Activated CD8-positive, alpha-beta memory T cell treated with anti-CD3 and anti-CD28 coated beads, Interleukin-2, amount 50 U/mL, for 1 hour (primary cell): ENCODE measurements around the gene YIF1B.
"Not testable (repeated sequence)": the region's sequence is repeated elsewhere in the genome, so short reads cannot be mapped to it uniquely, and the experiment has no call there.

Source experiments
- DNase-seq: peaks from one replicate; pipeline ENCODE4 v3.0.0-alpha.2; 2020; ENCODE audit errors: extremely low read depth

The YIF1B gene

DNA sequence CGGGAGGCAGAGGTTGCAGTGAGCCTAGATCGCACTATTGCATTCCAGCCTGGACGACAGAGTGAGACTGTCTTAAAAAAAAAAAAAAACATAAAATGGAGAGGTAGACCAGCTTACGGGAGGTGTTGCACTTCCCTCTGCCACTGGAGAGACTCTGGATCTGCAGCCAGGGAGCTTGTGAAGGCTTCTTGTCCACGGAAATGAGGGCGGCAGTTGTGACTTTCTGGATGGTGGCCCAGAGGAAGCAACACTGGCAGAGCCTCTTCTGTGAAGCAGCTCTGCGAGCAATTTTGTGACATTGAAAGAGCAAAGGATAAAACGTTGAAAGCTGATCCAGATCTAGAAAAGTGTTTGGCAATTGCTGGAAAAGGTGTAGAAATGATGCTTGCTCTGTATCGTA, 41.0 kb downstream of the YIF1B start:
- DNase-seq = no peak

DNA sequence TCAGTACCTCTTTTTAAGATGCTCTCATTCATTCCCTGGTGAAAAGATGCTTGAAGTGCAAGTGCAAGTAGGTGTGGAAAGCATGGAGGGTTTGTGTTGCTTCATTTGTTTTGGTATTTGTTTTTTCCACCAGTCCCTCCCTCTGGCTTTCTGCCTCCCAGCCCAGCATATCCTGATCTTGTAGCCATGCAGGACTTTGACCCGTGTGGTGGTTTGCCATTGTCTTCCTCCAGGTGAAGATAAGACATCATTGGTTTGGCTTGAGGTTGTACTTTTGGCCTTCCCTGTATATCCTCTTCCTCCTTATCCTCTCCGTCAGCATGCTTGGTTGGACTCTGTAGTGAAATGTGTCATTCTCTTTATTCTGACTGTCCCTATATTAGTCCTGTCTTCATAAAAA, 42.2 kb downstream of the YIF1B start:
- DNase-seq = no peak

- no peak for DNase-seq
These were observed 45.1 kb downstream of the YIF1B start for GRCh38 chr19:38270587-38271167.

DNA sequence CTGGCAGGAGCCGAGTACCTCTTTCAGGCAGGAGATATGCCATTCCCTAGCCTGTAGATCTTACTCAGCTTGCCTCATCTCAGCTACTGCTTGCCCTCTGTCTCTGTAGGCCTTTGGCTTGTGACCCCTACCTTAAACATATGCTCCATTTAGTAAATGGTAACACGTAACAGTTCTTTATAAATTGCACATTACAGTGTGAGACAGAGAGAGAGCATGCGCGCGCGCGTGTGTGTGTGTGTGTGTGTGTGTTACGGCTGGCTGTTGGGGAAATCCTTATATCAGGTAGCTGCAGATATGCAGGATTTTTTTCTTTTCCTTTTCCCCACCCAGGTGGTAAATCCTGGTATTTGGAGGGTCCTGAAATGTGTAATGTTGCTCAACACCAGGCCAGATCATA, 47.2 kb downstream of the YIF1B start:
- no peak for DNase-seq

- no peak for DNase-seq
These were observed 47.8 kb downstream of the YIF1B start for GRCh38 chr19:38267761-38268483.

DNA sequence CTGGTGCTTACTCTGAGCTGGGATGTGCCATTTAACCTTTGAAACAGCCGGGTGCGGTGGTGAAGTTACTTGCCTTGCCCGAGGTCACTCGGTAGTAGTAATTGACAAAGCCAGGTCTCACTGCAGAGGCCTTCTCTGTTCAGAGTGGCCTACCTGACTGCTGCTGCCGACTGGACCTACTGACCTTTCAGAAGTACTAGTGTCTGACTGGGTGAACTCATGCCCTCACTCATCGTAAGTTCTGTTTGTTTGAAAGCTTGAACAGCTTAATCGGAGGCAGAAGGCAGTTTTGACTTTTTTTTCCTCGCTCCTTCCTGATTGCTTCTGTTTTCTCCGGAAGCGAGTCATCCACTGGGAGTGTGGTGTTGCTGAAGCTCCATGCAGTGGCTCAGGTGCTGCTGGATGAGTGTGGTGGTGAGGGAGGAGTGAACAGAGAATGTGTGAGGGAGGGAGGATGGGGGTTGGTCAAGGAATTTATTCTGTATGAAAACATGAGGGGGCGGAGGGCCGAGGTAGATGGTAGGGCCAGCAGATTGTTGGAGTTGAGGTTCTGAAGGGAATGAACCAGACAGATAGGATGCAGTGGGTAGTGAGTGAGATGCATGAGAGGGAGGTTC, 48.7 kb downstream of the YIF1B start:
- no peak for DNase-seq

DNA sequence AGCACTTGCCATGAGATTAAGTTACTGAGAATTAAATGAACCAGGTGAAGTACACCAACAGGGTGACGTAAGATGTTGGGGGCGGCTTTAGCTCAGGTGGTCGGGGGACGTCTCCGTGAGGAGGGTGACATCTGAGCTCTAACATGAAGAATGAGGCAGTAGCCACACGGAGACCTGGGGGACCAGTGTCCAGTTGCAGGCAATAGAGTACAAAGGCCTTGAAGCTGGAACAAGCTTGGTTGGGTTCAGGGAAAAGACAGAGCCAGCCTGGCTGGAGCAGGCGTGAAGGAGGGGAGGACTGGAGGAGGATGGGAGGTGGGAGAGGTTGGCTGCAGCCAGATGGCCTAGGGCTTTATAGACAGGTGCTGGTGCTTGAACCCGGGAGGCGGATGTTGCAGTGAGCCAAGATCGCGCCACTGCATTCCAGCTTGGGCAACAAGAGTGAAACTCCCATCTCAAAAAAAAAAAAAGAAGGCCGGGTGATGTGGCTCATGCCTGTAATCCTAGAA, 49.8 kb downstream of the YIF1B start:
- no peak for DNase-seq

GRCh38 chr19:38265213-38265861, 50.4 kb downstream of the YIF1B start:
- DNase-seq = no peak

DNA sequence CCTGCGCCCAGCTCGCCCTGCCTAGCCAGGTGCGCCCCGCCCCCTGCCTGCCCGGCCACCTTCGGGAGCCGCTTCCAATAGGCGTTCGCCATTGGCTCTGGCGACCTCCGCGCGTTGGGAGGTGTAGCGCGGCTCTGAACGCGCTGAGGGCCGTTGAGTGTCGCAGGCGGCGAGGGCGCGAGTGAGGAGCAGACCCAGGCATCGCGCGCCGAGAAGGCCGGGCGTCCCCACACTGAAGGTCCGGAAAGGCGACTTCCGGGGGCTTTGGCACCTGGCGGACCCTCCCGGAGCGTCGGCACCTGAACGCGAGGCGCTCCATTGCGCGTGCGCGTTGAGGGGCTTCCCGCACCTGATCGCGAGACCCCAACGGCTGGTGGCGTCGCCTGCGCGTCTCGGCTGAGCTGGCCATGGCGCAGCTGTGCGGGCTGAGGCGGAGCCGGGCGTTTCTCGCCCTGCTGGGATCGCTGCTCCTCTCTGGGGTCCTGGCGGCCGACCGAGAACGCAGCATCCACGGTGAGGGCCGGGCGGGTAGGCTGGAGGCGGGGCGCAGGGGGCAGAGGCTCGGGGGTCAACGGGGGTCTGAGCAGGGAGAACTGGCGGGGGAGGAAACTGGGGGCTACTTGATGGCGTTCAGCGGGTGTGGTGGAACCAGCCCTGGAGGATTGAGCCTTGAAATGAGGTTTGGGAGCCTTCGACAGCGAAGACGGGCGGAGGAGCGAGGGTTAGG, 51.1 kb downstream of the YIF1B start, which contains the start of gene SPINT2:
TSS of gene SPINT2 (plus strand) at position 88 of the 727 bp plus-strand sequence. CDS start at position 408, 320 bp downstream.
- no peak for DNase-seq

DNA sequence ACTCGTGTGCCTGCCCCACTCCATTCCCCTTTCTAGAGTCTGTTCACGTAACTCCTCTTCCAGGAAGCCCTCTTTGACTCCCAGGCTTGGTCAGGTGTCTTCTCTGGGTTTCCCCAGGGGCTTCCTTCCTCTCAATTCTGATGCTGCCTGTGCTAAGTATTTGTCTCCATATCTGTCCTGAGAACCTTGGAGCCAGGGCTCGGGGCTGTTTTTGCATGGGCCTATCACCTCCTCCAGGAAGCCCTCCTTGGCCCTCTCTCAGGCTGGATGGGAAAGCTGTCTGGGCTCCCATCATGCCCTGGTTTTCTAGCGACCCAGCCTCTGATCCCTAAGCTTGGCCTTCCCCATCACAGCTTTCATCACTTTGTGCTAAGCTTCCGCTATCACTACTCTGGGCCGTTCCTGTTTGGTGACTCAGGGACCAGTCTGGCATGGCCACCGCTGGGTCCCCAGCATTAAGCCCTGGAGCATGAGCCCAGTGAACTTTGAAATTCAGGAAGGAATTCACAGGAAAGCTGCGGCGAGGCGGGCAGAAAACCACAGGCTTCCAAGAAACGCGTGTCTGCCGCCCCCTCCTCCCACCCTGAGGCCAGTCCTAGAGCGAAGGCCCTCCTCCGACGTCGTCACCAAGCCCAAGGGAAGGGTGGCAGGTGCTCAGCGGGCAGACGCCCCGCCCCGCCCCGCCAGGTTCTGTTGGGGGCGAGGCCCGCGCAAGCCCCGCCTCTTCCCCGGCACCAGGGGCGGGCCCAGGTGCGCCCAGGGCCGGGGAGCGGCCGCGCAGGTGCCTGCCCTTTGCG, 51.9 kb downstream of the YIF1B start:
- peak; percentile 46 for DNase-seq

GRCh38 chr19:38262585-38263268, 53.0 kb downstream of the YIF1B start:
- DNase-seq = no peak

DNA sequence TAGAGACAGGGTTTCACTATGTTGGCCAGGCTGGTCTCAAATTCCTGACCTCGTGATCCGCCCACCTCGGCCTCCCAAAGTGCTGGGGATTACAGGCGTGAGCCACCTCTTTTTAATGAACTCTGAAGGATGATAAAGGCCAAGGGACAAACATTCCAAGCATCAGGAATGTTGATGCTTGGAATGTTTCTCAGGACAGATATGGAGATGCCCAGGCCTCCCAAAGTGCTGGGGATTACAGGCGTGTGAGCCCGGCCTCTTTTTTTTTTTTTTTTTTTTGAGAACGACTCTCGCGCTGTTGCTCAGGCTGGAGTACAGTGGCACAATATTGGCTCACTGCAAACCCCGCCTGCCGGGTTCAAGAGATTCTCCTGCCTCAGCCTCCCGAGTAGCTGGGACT, 53.8 kb downstream of the YIF1B start:
- not testable (repeated sequence) for DNase-seq

GRCh38 chr19:38255383-38256014, 60.2 kb downstream of the YIF1B start:
- no peak for DNase-seq

GRCh38 chr19:38253788-38254187, 62.0 kb downstream of the YIF1B start:
- DNase-seq = no peak
